Right atrium auricular region (tissue), 2 donors: ENCODE data around the gene INPP4B. TPM values are rescaled to one million over a fixed set of nuclear protein-coding genes. Genes with fewer than 3 reads are reported as not detected.

ENCODE experiments used
- DNase-seq: peaks from one replicate; pipeline ENCODE4 v3.0.0-alpha.2; 2019; ENCODE audit warnings: low spot score
- H3K27ac ChIP-seq, 2 donors: fragments of 200-600 bp; sonication (generic); 1 replicate in 1 of 2; 2 replicates in 1 of 2; pipeline ENCODE4 v1.5.1; 2016 to 2019
- H3K27me3 ChIP-seq, 2 donors: fragments of 200-600 bp; sonication (generic); one replicate each; pipeline versions ENCODE4 v1.5.1 to v1.6.0; 2017 to 2019
- H3K36me3 ChIP-seq: fragments of 200-600 bp; sonication (generic); one replicate; pipeline ENCODE4 v1.5.1; 2016
- H3K4me1 ChIP-seq, 2 donors: fragments of 200-600 bp; sonication (generic); one replicate each; pipeline versions ENCODE4 v1.5.1 to v1.6.0; 2017 to 2019
- H3K4me3 ChIP-seq, 2 donors: fragments of 200-600 bp; sonication (generic); 1 replicate in 1 of 2; 2 replicates in 1 of 2; pipeline ENCODE4 v1.5.1; 2017 to 2019; ENCODE audit warnings: mild to moderate bottlenecking in 1 of 2, moderate library complexity in 1 of 2
- H3K9me3 ChIP-seq, 2 donors: fragments of 200-600 bp; sonication (generic); one replicate each; pipeline ENCODE4 v1.5.1; 2019
- total RNA-seq, 2 donors: library from RNA; depleted of rRNA; stranded (reverse); fragments of >200 nt; gene quantifications; one replicate each; pipeline ENCODE4 v1.1.0, GENCODE V29; 2016
- TF ChIP-seq, protein P1 (sequence below), 2 donors: fragments of 200-600 bp; sonication (generic); IDR thresholded peaks; one replicate each; pipeline ENCODE4 v1.5.1; 2019; ENCODE audit warnings: antibody characterized with exemption in 2 of 2

The INPP4B gene
- total RNA-seq, 2 donors from 2014 or later = 14.8 to 15.3 TPM

DNA sequence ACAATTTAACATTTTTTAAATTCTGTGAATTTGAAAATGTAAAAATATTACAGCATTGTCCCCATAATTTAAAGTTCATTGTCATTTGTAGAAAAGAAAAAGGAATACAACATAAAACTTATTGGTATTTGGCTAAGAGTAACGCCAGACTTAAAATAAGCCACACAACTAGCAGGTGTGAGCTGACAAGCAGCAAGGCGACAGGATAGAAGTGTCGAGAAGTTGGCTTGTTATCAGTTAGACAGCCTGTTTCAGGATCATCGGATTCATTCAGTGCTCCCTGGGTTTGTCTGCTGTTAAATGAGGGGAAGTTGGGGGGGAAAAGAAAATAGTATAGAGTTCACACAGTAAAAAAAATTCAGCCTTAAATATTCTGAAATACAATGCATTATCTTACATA is 816.1 kb downstream of the INPP4B start:
- no peaks in the 10 kb centered on the region for H3K4me1 ChIP-seq
- no peak overlapping the region for H3K4me3 ChIP-seq
- TF ChIP-seq, protein P1, sequence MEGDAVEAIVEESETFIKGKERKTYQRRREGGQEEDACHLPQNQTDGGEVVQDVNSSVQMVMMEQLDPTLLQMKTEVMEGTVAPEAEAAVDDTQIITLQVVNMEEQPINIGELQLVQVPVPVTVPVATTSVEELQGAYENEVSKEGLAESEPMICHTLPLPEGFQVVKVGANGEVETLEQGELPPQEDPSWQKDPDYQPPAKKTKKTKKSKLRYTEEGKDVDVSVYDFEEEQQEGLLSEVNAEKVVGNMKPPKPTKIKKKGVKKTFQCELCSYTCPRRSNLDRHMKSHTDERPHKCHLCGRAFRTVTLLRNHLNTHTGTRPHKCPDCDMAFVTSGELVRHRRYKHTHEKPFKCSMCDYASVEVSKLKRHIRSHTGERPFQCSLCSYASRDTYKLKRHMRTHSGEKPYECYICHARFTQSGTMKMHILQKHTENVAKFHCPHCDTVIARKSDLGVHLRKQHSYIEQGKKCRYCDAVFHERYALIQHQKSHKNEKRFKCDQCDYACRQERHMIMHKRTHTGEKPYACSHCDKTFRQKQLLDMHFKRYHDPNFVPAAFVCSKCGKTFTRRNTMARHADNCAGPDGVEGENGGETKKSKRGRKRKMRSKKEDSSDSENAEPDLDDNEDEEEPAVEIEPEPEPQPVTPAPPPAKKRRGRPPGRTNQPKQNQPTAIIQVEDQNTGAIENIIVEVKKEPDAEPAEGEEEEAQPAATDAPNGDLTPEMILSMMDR (IDR thresholded peaks at IDR 0.05) = no peak
- H3K36me3 ChIP-seq = no peaks in the 10 kb centered on the region
- DNase-seq = no peak
- H3K27ac ChIP-seq = peak overlapping the region in 1 of 2 donors; percentile 50
- no peaks in the 10 kb centered on the region for H3K9me3 ChIP-seq
- no peaks in the 10 kb centered on the region for H3K27me3 ChIP-seq

DNA sequence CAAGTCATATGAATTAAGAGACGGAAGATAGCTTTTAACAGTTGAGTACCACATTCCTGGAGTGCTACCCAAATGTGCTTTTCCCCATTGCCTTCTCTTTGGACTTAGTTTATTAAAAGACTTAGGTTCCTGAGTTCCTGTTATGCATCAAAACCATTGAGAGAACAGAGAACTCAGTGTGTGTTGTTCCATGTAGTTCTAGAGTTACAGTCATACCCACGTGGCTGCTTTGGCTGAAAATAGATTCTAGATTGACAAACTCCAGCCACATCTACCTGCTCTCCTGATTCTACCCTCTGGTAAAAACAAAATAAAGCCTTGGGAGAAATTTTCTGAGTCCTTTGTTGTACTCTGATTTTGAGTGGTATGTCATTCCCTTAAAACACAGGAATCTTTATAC is 824.3 kb downstream of the INPP4B start:
- H3K4me3 ChIP-seq = no peak overlapping the region
- DNase-seq = no peak
- no peaks in the 10 kb centered on the region for H3K36me3 ChIP-seq
- no peak overlapping the region for H3K27ac ChIP-seq
- H3K27me3 ChIP-seq = no peaks in the 10 kb centered on the region
- TF ChIP-seq, protein P1 (IDR thresholded peaks at IDR 0.05) = no peak
- H3K9me3 ChIP-seq = no peaks in the 10 kb centered on the region
- H3K4me1 ChIP-seq = no peaks in the 10 kb centered on the region

DNA sequence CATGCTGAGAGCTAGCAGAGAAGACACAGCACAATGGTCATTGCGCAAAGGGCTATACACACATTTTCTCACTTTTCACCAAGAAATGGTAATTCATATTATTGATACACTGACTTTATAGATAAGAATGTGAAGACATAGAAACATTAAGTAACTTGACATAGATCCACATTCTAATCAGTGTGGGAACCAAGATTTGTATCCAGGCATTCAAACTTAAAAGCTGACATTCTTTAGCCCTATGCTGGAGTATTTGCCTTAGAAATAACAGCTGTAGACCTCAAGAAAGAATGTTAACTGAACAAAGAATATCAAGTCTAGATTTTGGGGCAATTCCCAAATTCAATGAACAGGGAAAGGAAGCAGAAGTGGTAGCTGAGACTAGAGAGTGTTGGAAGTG is 824.9 kb downstream of the INPP4B start:
- Histone ChIP-seq H3K27me3 (no peaks in the 10 kb centered on the region), H3K27ac (no peak overlapping the region), H3K4me3 (no peak overlapping the region), H3K9me3 (no peaks in the 10 kb centered on the region), H3K4me1 (no peaks in the 10 kb centered on the region), H3K36me3 (no peaks in the 10 kb centered on the region)
- TF ChIP-seq, protein P1 (IDR thresholded peaks at IDR 0.05) = no peak
- DNase-seq = no peak

DNA sequence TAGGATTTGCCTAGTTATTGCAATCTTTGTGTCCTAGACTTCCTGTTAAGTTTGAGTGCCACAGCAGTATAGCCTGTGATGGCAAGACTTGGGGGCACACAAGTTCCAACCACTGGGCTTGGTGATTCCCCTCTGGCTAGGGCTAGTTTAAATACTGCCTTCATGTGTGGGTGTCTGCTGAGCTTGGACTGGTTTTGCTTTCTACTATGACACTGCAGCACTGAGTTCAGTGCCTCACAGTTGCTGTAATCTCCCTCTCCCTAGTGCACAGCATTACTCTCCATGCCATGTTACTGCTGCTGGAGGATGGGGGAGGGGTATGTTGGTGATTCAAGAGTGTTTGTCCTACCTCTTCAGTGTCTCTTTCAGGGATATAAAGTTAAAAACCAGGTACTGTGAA is 830.1 kb downstream of the INPP4B start:
- H3K36me3 ChIP-seq = no peaks in the 10 kb centered on the region
- no peak overlapping the region for H3K4me3 ChIP-seq
- no peaks in the 10 kb centered on the region for H3K27me3 ChIP-seq
- no peak for DNase-seq
- no peak overlapping the region for H3K27ac ChIP-seq
- TF ChIP-seq, protein P1 (IDR thresholded peaks at IDR 0.05) = no peak
- no peaks in the 10 kb centered on the region for H3K4me1 ChIP-seq
- no peaks in the 10 kb centered on the region for H3K9me3 ChIP-seq

DNA sequence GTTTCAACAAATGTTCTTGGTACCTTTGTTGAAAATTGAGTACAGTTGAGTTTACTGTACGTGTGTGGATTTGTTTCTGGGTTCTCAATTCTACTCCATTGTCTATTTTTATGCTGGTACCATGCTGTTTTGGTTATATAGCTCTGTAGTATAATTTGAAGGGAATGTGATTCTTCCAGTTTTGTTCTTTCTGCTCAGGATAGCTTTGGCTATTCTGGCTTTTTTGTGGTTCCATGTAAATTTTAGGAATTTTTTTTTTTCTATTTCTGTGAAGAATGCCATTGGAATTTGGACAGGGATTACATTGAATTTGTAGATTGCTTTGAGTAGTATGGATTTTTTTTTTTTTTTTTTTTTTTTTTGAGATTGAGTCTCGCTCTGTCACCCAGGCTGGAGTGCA is 836.4 kb downstream of the INPP4B start:
- Histone ChIP-seq H3K27ac (no peak overlapping the region), H3K27me3 (no peaks in the 10 kb centered on the region), H3K9me3 (peaks cover 0 to 18% of the 10 kb centered on the region in 2 donors), H3K36me3 (no peaks in the 10 kb centered on the region), H3K4me1 (no peaks in the 10 kb centered on the region), H3K4me3 (no peak overlapping the region)
- TF ChIP-seq, protein P1 (IDR thresholded peaks at IDR 0.05) = no peak
- DNase-seq = no peak

DNA sequence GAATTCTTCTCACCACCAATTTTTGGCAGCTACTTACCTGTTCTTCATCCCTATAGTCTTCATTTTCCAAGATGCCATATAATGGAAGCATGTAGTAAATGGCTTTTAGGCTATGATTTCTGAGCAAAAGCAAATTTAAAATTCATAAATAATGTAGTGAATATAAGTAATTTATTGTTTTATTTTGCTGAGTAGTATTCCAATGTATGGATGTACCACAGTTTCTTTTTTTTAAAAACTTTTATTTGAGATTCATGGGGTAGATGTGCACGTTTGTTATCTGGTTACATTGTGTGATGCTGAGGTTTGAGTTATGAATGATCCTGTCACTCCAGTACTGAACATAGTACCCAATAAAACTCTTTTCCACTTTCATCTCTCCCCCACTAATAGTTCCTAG is 840.6 kb downstream of the INPP4B start:
- Histone ChIP-seq H3K4me3 (no peak overlapping the region), H3K36me3 (no peaks in the 10 kb centered on the region), H3K9me3 (peaks cover 0 to 18% of the 10 kb centered on the region in 2 donors), H3K27ac (no peak overlapping the region), H3K4me1 (no peaks in the 10 kb centered on the region), H3K27me3 (no peaks in the 10 kb centered on the region)
- no peak for DNase-seq
- TF ChIP-seq, protein P1 (IDR thresholded peaks at IDR 0.05) = no peak
